GM12864 (cell line): ENCODE data around the gene CACNB2.

Source experiments
- DNase-seq: peaks from one replicate; pipeline ENCODE4 v3.0.0-alpha.2; 2011; ENCODE audit warnings: low read depth
- H3K4me3 ChIP-seq: 2 replicates; pipeline ENCODE4 v1.5.1; 2011; ENCODE audit warnings: mild to moderate bottlenecking, low read depth, low read length, control low read depth
- CTCF ChIP-seq: IDR thresholded peaks from 2 replicates; pipeline ENCODE4 v1.5.1; 2011; ENCODE audit warnings: low read depth, mild to moderate bottlenecking, moderate library complexity, low read length, control low read depth, inconsistent platforms; ENCODE audit errors: missing control alignments

The CACNB2 gene

GRCh38 chr10:18294633-18295032 lies 154.4 kb downstream of the CACNB2 start:
- no peak overlapping the region for H3K4me3 ChIP-seq
- DNase-seq = no peak
- no peak for TF ChIP-seq CTCF

DNA sequence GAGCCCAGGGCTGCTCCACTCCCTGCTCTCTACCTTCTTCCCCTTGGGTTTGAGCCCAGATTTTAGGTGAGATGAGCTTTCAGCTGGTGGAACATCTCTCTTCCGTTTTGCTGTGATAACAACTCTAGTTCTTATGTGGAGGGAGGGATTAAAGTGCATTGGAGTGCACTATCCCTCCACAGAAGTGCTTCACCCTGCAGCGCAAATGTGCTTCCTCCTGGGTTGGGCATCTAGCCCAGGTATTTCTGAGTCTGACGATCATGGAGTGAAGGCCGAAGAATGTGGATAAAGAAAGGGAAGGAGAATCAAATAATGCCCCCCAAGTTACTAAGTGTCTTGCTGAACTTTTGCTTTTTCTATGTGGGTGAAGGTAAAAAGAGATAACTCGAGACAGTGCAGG lies 157.4 kb downstream of the CACNB2 start:
- DNase-seq = no peak
- H3K4me3 ChIP-seq = no peak overlapping the region
- no peak for TF ChIP-seq CTCF

DNA sequence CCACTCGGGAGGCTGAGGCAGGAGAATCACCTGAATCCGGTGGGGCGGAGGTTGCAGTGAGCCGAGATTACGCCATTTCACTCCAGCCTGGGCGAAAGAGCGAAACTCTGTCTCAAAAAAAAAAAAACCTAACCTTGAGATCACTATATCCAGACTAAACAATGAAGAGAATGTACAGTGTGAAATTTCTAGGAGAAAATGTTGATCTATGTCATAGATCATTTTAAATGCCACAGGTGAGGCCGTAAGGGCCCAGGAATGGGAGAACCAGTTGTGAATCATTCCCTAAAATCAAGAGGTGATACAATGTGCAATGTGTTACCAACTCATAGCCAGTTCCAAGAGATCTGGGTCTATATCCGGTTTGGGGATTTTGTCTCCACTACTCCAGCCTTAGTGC lies 158.0 kb downstream of the CACNB2 start:
- H3K4me3 ChIP-seq = no peak overlapping the region
- DNase-seq = no peak
- TF ChIP-seq CTCF = no peak

- TF ChIP-seq CTCF = no peak
- DNase-seq = no peak
- no peak overlapping the region for H3K4me3 ChIP-seq
These were observed 163.9 kb downstream of the CACNB2 start for GRCh38 chr10:18303851-18304801.

GRCh38 chr10:18306031-18306430 lies 165.8 kb downstream of the CACNB2 start:
- no peak overlapping the region for H3K4me3 ChIP-seq

DNA sequence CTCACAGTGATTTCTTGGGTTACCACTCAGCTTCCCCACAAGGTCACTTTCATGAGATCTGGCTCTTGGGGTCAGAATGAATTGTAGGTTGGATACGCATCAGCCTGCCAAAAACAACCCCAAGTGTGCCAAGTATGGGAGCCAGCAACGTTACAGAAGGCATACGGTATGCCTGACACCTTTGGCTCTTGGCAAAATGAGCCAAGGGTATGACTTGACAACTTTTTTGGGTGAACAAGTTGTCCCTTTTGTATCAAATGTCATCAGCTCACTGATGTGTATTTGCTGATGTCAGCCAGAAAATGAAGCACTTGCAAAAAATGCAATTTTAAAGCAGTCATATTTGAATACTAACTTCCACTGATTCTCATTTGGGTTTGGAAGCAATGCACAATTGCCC lies 168.4 kb downstream of the CACNB2 start:
- no peak overlapping the region for H3K4me3 ChIP-seq
- no peak for TF ChIP-seq CTCF
- no peak for DNase-seq

More at GRCh38 chr10:18306031-18306430, 165.8 kb downstream of the CACNB2 start:
- no peak for TF ChIP-seq CTCF
- no peak for DNase-seq

GRCh38 chr10:18310761-18311160 lies 170.5 kb downstream of the CACNB2 start:
- DNase-seq = no peak
- no peak for TF ChIP-seq CTCF
- no peak overlapping the region for H3K4me3 ChIP-seq
